ENCODE results near the gene OR52D1.
A peak's percentile ranks its signal among the peaks of the same experiment; 100 is the strongest.

Gene OR52D1

DNA sequence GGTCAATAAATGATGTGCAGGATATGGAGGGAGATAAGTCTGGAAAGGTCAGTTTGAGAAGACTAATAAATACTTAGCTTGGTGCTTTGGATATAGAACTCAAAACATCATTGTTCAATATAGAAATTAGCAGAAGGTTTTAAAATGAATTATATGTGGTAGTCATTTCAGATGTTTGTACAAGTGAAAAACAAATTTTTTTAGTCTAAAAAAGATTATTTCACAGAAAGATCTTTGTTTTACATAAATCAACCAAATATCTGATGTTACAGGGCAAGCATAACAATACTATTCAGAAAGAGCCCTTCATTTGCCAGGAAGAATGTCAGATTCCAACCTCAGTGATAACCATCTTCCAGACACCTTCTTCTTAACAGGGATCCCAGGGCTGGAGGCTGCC, at the start of gene OR52D1:
Gene OR52D1 (plus strand): TSS at position 301 of the 400 bp plus-strand sequence. CDS start 22 bp downstream, at position 323.
- DNase-seq (ENCODE audit: low read depth in 4 of 4, low spot score in 1 of 4) = no peak

DNA sequence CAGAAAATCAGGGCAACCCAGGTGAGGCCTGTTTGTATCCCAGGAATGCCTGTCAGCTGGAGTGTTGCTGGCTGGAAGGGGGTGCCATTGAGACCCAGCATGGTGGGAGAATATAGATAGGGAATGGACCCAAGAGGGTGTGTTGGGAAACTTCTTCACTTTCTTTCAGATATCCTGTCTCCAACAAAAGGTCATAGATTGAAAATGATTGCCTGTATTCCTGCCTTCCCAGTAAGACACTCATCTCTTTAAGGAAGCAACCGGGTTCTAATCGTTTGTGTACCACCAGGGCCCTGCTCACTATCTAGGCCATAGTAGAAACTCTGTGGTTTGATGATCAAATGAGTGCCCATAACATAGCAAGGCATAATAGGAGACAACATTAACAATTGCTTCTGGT, 47.1 kb upstream of the OR52D1 start, which contains the start of gene OR51I1:
Gene OR51I1 (minus strand): TSS at position 101 of the 400 bp plus-strand sequence. CDS start 0 bp downstream, at position 101.
- no peak for DNase-seq (ENCODE audit: low read depth in 4 of 4, low spot score in 1 of 4)

DNA sequence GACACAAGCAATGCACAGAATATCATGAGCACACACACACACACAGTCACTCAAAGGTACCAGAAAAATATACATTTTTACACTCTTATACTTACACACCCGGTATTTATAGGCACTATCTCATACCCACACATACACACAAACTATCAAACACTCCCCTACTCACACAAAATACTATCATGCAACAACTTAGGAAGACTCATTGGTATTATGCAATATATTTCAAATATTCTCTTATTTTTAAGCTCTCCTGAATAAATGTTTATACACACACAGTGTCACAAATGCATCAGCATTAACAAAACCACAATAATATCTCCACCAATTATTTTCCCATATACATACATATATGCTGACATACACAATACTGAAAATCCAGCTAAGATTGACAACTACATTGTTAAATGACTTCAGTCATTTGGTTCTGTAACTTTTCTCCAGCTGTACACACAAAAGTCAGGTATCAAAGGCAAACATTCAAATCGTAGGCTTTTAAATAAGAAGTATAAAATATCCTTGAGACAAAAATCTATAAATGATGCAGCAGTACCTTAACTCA, 44.6 kb upstream of the OR52D1 start:
- DNase-seq (ENCODE audit: low read depth in 4 of 4, low spot score in 1 of 4) = no peak

DNA sequence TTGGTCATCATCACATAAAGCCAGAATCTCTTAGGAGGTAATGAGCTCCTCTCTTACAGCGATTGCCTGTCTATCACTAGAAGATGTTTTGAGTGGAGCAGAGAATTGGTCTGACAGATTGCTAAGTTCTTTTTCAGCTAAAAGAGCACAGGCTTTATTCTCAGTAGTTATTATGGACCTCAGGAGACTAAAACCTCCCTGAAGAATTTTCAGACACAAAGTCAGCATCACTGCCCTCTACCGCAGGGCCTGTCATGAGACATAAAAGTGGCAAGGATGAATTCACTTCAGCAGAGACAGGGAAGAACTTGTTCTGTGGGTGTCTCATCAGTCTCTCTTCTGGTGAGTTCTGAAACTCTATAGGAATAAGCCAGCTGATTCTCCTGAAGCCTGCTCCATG, 39.5 kb upstream of the OR52D1 start, which contains the start of gene OR51I2:
Gene OR51I2 (plus strand): TSS at position 301 of the 400 bp plus-strand sequence. CDS start 4,166 bp downstream, outside the sequence.
- no peak for DNase-seq (ENCODE audit: low read depth in 4 of 4, low spot score in 1 of 4)

DNA sequence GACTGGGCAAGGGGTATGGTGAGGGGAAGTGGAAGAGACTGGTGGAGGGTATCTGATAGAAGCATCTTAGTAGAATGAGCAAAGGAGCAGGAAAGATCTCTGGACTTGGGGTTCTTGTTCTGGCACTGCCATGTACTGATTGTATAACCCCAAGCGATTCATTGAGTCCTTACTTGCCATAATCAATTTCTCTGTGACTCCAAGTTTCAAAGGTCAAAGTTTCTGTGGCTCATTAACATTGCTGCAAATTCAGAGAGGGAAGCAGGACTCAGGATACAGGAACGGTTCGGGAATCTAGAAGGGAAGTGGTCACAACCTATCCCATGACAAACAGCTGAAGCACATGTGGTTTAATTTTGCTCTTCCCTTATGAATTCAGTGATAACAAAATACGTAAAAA, 39.1 kb upstream of the OR52D1 start:
- no peak for DNase-seq (ENCODE audit: low read depth in 4 of 4, low spot score in 1 of 4)

DNA sequence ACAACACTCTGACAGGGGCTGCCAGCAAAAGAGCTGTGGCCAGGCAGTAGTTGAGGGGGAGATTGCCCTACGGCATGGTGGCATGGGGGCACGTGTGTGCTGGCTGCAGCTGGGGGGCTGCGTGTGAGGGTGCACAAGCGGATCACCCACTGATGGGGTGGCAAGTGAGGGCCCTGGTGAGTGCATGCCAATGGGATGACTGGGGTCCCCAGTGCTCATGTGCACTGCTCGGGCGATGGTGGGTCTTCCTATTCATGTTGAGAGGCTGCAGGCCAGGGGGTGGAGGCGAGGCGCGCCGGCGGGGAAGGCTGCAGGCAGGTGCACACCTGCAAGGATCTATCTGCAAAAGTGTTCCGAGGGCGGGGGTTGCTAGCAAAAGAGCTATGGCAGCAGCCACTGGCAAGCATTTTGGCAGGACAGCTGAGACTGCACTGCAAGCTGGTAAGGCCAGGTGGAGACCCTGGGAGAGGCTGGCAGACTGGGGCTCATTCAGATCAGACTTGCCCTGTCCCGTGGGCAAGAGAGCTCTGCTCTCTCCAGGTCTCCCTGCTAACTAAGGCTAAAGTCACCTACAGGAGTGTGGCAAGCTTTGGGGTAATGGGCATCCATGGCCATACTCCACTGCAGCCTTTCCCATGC, 27.4 kb upstream of the OR52D1 start:
- DNase-seq (ENCODE audit: low read depth in 4 of 4, low spot score in 1 of 4) = no peak

DNA sequence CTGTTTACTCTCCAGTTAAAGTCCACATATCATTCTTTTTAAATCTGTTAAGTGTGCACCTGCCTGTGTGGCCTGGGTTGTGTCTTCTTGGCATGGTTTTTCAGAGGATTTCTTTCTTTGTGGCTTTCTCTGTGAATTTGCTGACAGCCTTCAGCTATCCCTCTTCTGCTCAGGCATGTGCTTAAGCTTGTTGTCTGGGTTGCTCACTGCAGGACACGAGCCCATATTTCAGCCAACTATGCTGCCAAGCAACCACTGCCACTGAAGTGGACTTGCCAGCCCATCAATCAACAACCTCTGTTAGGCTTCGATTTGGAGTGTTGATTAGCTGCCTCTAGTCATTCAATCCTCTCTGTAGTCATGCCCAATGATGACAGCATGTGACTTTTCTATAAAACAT, 21.0 kb upstream of the OR52D1 start:
- DNase-seq (ENCODE audit: low read depth in 4 of 4, low spot score in 1 of 4) = no peak

DNA sequence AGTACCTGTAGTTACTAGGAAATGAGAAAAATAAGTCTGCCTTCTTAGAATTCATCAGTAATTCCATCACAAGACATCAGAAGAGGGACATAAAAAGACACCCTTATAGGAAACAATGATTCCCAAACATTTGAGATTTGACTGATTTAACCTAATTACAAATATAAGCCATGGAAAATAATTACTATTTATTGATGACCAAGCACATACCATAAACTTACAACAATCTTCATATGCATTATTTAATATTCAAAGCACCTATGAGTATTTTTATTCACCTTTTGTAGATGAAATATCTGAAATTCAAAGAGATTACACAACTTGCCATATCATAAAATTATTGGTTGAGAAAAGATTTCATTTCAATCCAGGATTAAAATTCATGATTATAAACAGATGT, 14.6 kb upstream of the OR52D1 start:
- no peak for DNase-seq (ENCODE audit: low read depth in 4 of 4, low spot score in 1 of 4)

DNA sequence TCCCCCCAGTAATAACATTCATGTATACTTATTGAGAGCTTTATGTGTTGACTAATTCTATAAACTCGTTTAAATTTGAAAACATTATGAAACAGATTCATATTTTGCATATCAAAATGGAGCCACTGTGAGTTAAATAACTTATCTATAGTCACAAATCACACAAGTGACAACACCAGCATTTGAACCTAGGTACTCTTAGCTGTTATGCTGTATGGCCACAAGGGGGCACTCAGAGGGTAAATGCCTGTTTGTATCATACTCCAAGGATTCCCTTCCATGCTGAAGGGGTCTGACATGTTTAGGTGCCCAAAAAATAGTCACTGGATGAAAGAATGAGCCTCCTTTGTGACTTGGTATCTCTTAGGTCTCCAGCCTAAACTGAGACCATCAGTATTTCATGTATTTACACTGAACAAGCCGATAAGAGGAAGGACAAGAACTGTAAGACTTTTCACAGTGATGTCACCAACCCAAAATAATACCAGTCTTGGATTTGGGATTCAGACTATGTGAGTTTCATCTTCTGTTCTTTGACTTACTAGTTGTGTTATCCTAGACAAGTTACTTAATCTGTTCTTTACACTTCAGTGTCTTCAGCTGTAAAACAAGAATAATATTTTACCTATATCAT, 12.2 kb upstream of the OR52D1 start:
- peak; percentile 2 to 15 (median 9) for DNase-seq (ENCODE audit: low read depth in 4 of 4, low spot score in 1 of 4)

DNA sequence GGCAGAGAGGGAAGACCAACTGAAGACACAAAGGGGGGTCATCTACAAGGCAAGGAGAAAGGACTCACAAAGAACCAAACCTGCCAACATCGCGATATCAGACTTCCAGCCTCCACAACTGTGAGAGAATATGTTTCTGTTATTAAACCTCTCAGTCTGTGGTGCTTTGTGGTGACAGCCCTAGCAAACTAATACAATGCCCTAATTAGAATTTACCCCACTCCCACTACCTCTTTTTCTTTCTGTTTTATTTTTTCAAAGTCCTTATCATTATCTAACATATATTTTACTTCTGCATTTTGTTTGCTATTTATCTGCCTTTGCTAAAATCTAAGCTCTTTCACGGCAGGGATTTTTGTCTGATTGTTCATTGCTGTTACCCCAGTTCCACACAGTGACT, 2.5 kb upstream of the OR52D1 start:
- DNase-seq (ENCODE audit: low read depth in 4 of 4, low spot score in 1 of 4) = no peak

DNA sequence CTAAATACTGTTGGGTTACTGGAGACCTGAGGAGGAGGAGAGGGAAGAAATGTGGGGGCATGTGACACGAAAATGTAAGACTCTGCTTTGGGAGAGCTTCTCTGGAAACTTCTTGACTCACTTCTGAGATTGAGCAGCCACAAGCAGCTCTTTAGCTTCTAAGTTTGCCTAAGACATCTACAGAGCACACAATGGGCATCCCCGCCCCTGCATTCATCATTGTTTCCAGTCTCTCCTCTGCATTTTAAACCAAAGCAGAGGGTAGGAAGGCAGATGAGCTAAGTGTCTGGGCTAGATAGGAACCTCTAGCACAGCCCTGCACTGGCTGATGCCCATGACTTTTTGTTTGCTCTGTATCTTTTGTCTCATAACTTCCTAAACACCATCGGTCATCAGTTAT, 2.1 kb upstream of the OR52D1 start:
- peak in 1 of 4 experiments; percentile 1 for DNase-seq (ENCODE audit: low read depth in 4 of 4, low spot score in 1 of 4)

DNA sequence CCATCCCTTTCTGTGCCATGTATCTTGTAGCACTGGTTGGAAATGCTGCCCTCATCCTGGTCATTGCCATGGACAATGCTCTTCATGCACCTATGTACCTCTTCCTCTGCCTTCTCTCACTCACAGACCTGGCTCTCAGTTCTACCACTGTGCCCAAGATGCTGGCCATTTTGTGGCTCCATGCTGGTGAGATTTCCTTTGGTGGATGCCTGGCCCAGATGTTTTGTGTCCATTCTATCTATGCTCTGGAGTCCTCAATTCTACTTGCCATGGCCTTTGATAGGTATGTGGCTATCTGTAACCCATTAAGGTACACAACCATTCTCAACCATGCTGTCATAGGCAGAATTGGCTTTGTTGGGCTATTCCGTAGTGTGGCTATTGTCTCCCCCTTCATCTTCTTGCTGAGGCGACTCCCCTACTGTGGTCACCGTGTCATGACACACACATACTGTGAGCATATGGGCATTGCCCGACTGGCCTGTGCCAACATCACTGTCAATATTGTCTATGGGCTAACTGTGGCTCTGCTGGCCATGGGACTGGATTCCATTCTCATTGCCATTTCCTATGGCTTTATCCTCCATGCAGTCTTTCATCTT, 414 bp downstream of the OR52D1 start:
- no peak for DNase-seq (ENCODE audit: low read depth in 4 of 4, low spot score in 1 of 4)

DNA sequence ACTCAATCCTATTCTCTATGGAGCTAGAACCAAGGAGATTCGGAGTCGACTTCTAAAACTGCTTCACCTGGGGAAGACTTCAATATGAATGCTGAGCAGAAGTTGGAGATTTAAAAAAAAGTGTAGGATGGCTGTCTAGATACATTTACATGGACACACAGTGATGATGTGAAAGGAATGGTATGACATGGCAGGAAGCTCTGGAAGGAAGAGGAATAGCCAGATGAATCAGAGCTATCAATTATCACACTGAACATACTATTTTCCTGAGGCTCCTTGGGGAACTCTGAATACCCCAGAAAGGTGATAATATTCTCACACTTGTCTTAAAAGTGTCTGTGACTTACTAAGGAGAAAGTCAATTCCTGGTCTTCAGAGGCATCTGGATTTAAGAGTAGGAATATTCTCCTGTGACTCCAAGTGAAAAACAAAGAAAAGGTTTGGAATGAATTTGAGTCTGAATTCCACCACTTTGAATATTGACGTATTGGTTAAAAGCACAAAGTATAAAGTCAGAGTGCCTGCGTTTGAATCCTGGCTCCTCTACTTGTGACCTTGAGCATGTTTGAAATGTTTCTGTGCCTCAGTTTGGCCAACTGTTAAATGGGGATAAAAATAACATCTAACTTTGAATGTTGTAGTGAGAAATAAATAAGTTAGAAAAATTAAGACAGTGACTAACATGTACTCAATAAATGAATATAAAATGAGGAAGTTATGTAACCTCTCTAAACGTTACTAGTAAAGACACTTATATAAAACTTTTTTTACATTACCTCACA, 1.3 kb downstream of the OR52D1 start:
- DNase-seq (ENCODE audit: low read depth in 4 of 4, low spot score in 1 of 4) = no peak

DNA sequence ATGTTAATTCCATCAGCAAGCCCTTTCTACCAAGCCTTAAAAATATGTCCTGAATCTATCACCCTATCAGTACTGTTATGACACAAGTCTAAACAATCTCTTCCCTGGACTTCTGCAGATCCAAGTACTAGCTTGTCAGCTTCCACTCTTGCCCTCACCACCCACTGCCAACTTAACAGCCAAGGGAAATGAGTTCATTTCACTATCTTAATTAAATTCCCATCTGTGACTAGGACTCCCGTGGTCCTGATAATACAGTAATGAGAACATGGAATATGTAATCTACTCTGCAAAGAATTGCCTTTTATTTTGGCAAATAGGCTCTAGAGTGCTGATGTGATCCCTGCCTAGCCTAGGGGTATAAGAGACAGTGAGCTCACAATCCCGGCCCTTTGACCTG, 11.2 kb downstream of the OR52D1 start:
- DNase-seq (ENCODE audit: low read depth in 4 of 4, low spot score in 1 of 4) = no peak

DNA sequence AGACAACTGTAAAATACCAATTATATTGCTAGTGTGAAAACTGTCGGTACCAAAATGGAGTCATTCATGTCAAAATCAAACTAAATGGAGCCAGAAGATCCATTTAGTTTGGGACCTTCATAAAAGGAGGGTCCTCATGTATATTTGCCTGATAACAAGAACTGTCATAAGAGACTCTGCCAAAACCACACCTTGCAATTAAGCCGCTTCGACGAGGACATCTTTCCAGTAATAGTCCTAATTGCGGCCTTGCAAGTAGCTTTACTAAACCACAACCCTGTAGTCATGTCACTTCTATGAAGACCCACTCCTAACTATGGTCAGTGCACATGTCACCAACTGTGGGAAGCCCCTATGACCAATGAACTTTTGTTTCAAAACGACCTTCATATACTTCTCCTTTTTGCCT, 11.9 kb downstream of the OR52D1 start:
- DNase-seq (ENCODE audit: low read depth in 4 of 4, low spot score in 1 of 4) = no peak

DNA sequence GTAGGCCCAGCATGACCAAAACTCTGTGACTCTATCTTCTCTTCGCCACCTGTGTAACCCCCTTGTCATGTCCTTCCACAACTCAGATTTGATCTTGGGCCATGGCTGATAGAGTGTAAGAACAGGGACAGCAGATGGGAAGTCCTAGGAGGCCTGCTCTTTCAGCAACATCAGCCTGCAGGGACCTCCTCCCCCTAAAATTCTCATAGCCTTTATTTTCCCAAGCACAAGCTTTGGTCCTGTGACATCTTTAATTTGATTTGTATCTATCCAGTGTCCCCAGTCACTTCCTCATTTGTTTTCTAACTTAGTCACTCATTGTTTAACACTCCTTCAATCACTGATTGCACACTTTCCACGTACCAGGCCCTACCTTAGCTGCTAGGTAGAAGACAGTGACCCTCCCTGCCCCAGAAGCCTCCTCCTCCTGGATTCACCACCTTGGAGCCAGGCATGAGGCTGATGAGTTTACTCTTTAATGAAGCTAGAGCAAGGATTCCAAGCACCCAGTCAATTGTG, 16.0 kb downstream of the OR52D1 start:
- DNase-seq (ENCODE audit: low read depth in 4 of 4, low spot score in 1 of 4) = no peak

DNA sequence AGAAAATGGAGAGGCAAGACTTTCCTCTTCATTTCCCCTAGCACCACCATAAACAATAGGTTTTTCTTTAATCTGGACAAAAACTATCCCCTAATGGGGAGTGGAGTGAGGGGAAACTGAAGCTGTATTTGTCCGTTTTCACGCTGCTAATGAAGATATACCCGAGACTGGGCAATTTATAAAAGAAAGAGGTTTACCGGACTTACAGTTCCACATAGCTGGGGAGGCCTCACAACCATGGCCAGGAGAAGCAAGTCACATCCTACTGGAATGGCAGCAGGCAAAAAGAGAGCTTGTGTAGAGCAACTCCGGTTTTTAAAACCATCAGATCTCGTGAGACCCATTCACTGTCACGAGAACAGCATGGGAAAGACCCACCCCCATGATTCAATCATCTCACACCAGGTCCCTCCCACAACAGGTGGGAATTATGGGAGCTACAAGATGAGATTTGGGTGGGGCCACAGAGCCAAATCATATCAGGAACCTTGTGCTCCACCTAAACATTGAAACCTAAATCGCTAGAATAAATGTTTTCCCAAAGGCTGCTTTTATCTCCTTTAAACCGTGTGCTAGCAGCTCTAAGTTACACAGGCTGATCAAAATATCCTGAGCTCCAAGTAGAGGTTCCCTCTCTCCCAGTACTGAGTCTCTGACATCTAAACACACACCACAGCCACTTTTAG, 17.0 kb downstream of the OR52D1 start:
- DNase-seq (ENCODE audit: low read depth in 4 of 4, low spot score in 1 of 4) = no peak

DNA sequence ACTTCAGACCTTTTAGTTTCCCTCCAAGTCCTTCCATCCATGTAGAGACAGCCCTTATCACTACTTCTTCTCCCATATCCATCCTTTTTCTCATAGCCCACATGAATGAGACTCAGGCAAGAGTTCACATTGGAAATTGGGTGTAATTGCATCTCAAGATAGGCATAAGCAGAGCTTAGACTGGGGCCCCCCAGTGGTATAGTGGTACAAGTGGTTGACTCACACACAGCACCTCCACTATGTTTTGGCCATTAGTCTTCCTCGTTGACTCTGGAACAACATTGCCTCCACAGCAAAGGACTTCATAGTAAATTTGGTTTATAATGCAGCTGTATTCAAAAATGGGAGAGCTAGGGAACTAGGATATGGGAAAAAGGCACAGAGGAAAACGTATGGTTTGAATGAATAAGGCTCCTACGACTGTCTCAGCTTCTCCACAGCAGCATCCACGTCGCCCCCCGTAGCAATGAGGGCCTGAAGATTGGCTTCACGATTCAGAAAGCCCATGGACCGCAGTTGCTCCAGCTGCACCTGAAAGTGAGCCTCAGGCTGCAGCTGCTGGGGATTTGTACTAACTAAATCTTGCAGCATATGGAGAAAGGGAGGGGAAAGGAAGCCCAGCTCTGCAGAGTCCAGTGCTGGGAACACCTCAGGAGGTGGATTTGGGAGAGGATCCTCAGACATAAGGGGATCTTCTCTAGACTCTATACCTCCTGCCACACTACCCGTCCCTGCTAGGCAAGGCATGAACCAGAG, 18.9 kb downstream of the OR52D1 start:
- no peak for DNase-seq (ENCODE audit: low read depth in 4 of 4, low spot score in 1 of 4)

DNA sequence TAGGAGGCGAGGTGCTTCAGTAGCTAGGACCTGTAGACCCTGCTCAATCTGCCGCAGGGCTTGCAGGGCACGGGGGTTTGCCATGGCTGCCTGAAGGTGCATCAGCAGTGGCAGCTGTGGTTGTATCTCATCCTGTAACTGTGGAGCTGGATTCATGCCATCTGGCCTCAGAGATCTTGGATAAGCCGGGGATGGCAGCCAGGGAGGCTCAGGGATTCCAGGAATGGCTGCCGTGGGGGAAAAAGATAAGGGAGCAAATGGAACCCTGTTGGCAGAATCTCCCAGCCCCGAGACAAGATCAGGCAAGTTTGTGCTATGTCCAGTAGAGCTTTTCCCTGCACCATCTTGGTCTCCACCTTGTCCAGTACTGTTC, 19.4 kb downstream of the OR52D1 start:
- DNase-seq (ENCODE audit: low read depth in 4 of 4, low spot score in 1 of 4) = no peak

DNA sequence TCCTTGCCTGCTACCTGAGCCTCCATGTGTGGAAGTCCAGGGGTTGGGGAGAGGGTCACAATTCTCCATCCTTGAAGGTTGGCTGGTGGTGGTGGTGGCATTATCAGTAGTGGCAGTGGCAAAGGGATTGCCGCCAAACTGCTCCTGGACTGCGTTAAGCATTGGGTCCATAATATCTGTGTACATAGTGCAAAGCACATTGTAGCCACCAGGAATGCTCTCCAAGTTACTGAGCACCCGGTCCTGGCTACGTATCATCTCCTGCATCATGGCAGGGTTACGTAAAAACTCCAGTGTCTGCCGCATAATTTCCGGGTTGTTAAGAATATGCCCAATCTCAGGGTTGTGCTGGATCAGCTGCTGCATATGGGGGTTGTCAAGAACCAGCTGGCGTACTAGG, 20.1 kb downstream of the OR52D1 start:
- no peak for DNase-seq (ENCODE audit: low read depth in 4 of 4, low spot score in 1 of 4)

Measured in stimulated activated CD4-positive, alpha-beta T cell treated with anti-CD3 and anti-CD28 coated beads, Interleukin-1b, Interleukin-23, amount 100 ng/mL, for 24 hours (primary cell).